ENCODE results near the gene TRIP10. TPM values are rescaled to one million over a fixed set of nuclear protein-coding genes. Genes with fewer than 3 reads are reported as not detected.

The TRIP10 gene
- total RNA-seq: 65.8 TPM
- long read RNA-seq, transcript TRIP10-201 (15 exons, 2,153 nt): minor isoform, 21 of 158 reads
- long read RNA-seq, transcript TRIP10-202 (14 exons, 2,035 nt): major isoform, 94 of 158 reads
- long read RNA-seq, partial matches to known transcripts: 16 of 158 reads
- long read RNA-seq, other reads (novel, unspliced or antisense): 27 of 158 reads

GRCh38 chr19:6739390-6739882 lies at the start of gene TRIP10:
Gene TRIP10, plus strand, starts transcription at chr19:6739680. Its CDS starts 82 bp downstream, at chr19:6739762.
- Histone ChIP-seq H3K36me3 (peaks cover 17% of the 10 kb centered on the region), H3K9me3 (no peaks in the 10 kb centered on the region), H3K27me3 (ENCODE audit: low read depth) (no peaks in the 10 kb centered on the region), H3K27ac (peak within 1 kb of the TSS; percentile 81), H3K4me3 (peak within 1 kb of the TSS; percentile 93), H3K4me1 (peaks cover 67% of the 10 kb centered on the region)
- peak; percentile 50 to 67 for ATAC-seq
- no peak for TF ChIP-seq CTCF (IDR thresholded peaks at IDR 0.05)
- peak; percentile 89 for DNase-seq
- intact Hi-C loops (cut with DNase I): no loop called here

- H3K27ac ChIP-seq: no peak overlapping the region
- TF ChIP-seq CTCF (IDR thresholded peaks at IDR 0.05): no peak
- ATAC-seq: no peak
- intact Hi-C loops (cut with DNase I): no loop called here
- DNase-seq: no peak
- H3K4me1 ChIP-seq: no peaks in the 10 kb centered on the region
- H3K27me3 ChIP-seq (ENCODE audit: low read depth): no peaks in the 10 kb centered on the region
- no peak overlapping the region for H3K4me3 ChIP-seq
- H3K36me3 ChIP-seq: peaks cover 74% of the 10 kb centered on the region
- no peaks in the 10 kb centered on the region for H3K9me3 ChIP-seq
Observed at GRCh38 chr19:6690160-6690885, 49.2 kb upstream of the TRIP10 start.

GRCh38 chr19:6691342-6691741 lies 48.1 kb upstream of the TRIP10 start:
- H3K9me3 ChIP-seq: no peaks in the 10 kb centered on the region
- H3K27ac ChIP-seq: no peak overlapping the region
- no peaks in the 10 kb centered on the region for H3K4me1 ChIP-seq
- H3K27me3 ChIP-seq (ENCODE audit: low read depth): no peaks in the 10 kb centered on the region
- no peak overlapping the region for H3K4me3 ChIP-seq
- intact Hi-C loops (cut with DNase I): no loop called here
- no peak for TF ChIP-seq CTCF (IDR thresholded peaks at IDR 0.05)
- ATAC-seq (no peak), DNase-seq (no peak)
- peaks cover 73% of the 10 kb centered on the region for H3K36me3 ChIP-seq

GRCh38 chr19:6692027-6692426 lies 47.5 kb upstream of the TRIP10 start:
- Histone ChIP-seq H3K27me3 (ENCODE audit: low read depth) (no peaks in the 10 kb centered on the region), H3K36me3 (peaks cover 73% of the 10 kb centered on the region), H3K4me1 (no peaks in the 10 kb centered on the region), H3K27ac (no peak overlapping the region), H3K9me3 (no peaks in the 10 kb centered on the region), H3K4me3 (no peak overlapping the region)
- DNase-seq: no peak
- no peak for TF ChIP-seq CTCF (IDR thresholded peaks at IDR 0.05)
- intact Hi-C loops (cut with DNase I): no loop called here
- ATAC-seq: no peak

GRCh38 chr19:6693056-6693471 lies 46.4 kb upstream of the TRIP10 start:
- Histone ChIP-seq H3K36me3 (peaks cover 83% of the 10 kb centered on the region), H3K27ac (no peak overlapping the region), H3K9me3 (no peaks in the 10 kb centered on the region), H3K4me3 (no peak overlapping the region), H3K4me1 (no peaks in the 10 kb centered on the region), H3K27me3 (ENCODE audit: low read depth) (no peaks in the 10 kb centered on the region)
- TF ChIP-seq CTCF (IDR thresholded peaks at IDR 0.05): no peak
- intact Hi-C loops (cut with DNase I): no loop called here
- ATAC-seq (peak in 1 of 2 donors; percentile 9), DNase-seq (no peak)

Data from lower lobe of right lung (tissue), 2 donors.